Activated CD4-positive, alpha-beta T cell treated with anti-CD3 and anti-CD28 coated beads, Interleukin-2, amount 50 U/mL, for 1 hour (primary cell): ENCODE data around the gene TRIM67.

ENCODE experiments used
- DNase-seq: peaks from one replicate; pipeline ENCODE4 v3.0.0-alpha.2; 2020

The TRIM67 gene

DNA sequence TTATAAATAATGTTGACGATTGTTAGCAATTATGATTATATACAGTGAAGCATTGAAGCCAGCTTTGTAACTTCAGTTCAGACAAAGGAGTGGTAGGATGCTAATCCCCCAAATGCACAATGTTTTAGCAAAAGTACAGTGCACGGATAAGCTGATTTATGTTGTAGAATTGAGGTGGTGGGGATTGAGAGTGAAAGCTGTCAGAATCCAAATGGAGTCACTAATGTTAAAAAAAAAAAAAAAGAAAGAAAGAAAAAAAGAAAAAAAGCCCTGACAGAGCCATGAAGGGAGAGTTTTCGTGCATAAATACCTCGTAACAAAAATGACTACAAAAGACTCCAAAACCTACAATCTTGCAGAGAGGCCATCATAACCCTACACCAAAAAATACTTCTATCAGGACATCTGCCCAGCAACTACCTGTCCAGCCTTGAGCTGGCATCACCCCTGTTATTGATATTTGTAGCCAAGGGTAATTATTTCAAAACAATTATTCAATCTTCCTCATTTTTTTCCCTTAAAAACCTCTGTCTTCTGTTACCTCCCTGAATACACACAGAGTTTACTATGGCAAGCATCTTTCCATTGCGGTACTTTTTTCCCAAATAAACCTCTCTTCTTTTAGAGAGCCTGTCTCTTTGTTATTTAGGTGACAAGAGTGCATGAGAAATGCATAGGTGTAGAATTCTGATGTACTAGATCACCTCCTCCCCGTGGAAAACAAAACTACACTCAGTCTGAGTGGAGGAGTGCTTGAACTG is 2.5 kb upstream of the TRIM67 start:
- DNase-seq: no peak

DNA sequence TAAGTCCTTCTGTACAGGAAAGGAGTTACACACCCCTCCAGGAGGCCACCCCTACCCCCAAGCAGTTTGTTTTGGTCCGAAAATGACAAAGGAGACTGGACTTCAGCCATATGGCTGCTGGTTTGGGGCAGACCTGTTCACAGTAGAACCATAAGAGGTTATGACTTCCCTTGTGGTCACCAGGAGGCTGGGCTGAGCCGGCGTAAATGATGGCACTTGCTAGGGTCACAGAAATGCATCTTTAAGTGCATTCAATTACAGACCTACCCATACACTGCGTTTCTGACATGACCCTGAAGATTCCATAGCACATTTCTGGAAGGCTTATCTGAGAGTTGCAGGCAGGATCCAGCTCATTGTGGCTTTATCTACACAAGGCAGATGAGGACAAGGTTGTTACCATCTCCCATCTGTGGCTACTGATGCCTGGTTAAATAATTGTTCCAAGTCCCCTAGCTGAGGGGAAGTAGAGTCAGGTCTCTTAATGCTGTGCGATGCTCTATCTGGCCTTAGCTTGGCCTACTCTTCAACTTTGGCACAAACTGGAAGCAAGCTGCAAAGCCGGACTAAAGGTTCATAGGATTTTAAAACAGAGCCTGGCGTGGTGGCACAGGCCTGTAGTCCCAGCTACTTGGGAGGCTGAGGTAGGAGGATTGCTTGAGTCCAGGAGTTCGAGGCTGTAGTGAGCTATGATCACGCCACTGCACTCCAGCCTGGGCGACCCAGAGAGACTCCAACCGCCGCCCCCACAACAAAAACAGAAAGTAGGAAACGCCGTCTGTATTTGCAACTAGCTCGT is 1.7 kb upstream of the TRIM67 start:
- DNase-seq: no peak

DNA sequence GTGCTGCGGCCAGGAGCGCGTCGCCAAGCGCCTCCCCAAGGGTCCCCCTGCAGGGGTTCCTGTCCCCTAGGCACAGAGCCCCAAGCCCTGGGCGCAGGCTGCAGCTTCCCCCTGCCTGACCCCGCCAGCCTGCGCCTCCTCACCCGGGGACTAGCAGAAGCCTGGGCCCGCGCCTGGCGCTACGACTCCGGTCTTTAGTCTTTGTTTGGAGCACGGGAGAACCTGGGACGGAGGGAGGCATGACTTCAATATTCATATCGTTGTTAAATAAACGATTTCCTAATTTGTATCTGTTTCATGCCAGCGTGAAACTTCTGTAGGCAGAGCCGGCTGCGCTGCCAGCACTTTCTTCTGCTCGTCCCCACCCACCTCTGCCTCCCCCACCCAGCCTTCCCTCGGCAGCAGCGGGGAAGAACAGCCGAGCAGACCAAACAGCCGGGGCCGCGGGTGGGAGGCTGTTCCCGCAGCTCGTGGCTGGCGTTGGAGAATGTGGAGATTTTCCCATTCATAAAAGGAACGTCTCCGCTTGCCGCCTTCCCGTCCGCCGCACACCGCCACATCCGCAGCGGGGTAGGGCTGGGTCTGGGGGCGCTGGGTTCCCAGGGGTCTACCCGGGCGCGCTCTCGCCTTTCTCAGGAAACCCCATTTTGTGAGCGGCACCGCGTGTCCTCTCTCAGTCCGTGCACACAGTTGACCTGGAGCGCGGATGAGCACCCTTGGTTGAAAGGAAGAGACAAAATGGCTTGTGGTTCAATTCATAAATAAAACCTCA is 777 bp upstream of the TRIM67 start:
- no peak for DNase-seq

DNA sequence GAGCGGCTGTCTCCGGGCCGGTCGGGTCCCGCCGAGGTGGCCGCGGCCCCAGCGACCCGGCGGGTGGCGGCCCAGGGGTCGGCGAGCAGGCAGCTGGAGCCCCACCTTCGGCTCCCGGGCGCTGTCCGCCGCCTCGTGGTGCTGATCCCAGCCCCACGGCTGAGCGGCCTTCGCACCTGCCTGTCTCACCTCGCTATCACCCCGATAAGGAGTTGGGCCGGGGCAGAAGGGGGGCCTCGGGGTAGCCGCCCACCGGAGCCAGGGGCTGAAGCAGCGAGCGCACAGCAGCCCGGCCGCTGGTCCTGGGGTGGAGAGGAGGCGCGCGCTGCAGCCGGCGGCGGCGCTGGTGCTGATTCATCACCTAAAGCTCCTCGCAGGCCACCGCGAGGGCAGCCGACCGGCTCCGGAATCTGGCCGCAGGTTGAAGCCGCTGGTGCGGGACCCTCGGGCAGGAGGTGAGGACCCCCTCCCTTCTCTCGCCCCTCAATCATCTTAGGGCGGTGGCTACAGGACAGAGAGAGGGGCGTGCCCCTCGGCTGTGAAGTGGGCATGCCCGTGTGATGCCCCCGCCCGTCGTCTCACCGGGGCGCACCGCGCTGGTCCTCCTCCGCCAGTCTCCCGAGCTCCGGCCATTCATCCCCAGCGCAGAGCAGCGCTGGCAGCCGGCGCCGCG is 575 bp downstream of the TRIM67 start:
- DNase-seq: peak; percentile 14

DNA sequence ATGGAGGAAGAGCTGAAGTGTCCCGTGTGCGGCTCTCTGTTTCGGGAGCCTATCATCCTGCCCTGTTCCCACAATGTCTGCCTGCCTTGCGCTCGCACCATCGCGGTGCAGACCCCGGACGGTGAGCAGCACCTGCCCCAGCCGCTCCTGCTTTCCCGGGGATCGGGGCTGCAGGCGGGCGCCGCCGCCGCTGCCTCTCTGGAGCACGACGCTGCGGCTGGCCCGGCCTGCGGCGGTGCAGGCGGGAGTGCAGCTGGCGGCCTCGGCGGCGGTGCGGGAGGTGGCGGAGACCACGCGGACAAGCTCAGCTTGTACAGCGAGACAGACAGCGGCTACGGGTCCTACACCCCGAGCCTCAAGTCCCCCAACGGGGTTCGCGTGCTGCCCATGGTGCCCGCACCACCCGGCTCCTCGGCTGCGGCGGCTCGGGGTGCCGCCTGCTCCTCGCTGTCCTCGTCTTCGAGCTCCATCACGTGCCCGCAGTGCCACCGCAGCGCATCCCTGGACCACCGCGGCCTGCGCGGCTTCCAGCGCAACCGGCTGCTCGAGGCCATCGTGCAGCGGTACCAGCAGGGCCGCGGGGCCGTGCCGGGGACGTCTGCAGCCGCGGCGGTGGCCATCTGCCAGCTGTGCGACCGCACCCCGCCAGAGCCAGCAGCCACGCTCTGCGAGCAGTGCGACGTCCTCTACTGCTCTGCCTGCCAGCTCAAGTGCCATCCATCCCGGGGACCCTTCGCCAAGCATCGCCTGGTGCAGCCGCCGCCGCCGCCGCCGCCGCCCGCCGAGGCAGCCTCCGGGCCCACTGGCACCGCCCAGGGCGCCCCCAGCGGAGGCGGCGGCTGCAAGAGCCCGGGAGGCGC is 1.3 kb downstream of the TRIM67 start:
- no peak for DNase-seq

DNA sequence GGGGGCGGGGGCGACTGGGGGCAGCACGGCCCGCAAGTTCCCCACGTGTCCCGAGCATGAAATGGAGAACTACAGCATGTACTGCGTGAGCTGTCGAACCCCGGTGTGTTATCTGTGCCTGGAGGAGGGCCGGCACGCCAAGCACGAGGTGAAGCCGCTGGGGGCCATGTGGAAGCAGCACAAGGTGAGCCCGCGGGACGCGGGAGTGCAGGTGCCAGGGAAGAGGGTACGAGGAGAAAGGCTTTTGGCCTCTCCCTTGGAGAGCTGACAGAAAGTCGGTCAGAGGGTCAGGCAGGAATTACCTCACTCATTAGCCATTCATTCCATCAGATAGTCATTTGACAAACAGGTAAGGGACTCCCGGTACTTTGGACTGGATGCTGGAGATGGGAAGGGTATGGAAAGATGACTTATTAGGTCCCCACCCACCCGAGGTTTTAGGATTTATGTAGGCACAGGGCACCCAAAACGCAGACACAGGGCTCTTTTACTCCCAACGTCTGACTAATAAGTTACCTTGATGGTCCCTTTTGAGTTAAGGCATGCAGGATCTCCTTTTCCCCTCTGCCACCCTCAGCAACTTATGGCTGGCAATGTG is 2.1 kb downstream of the TRIM67 start:
- no peak for DNase-seq

DNA sequence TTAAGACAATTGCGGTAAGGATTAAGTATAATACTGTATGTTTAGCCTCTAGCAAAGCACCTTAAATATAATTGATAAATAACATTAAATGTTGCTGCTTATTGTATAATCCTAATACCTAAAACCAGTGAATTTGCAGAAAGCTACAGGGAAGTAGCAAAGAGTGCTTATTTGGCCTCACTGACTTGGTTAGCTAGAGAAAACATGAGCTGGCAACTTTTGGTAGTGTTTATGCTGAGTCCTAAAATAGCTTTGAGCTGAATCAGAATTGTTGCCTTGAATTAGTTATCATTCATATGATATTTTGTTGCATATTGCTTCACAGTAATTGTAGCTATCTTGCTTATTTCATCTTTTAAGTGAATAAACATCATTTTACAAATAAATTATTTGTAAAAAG is 3.5 kb downstream of the TRIM67 start:
- DNase-seq: no peak

DNA sequence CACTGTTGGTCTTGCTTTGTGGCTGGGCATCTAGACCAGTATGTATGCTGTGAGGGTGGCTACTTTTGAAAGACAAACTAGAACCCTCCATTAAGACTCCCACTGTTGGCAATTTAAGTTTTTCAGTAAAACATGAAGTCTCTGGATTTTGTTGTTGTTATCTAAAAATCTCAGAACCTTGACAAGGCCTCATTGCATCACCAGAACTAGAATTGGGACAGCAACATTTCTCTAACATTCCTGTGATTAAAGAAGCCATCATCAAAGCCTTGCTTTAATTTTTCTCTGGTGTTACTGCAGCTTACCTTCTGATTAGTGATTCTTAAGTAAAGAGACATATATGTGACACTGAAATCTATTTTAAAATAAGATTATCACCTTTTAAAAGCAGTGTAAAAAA is 4.5 kb downstream of the TRIM67 start:
- DNase-seq: no peak

DNA sequence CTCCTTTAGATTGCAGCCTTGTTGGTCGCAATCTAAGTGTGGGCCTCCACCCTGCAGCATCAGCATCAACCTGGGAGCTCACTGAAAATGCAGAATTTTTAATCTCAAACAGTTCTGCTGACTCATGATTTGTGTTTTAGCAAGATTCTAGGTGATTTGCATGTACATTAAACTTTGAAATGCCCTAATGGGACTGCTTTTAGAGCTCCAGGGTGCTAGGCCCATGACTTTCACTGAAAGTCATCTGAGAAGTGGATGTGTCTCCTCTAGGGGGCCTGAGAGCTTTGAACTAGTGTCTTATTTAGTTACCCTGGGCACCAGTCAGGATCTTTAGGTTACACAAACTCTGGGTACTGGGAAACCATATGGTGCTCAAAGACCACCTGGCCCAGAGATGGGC is 9.0 kb downstream of the TRIM67 start:
- DNase-seq: no peak

DNA sequence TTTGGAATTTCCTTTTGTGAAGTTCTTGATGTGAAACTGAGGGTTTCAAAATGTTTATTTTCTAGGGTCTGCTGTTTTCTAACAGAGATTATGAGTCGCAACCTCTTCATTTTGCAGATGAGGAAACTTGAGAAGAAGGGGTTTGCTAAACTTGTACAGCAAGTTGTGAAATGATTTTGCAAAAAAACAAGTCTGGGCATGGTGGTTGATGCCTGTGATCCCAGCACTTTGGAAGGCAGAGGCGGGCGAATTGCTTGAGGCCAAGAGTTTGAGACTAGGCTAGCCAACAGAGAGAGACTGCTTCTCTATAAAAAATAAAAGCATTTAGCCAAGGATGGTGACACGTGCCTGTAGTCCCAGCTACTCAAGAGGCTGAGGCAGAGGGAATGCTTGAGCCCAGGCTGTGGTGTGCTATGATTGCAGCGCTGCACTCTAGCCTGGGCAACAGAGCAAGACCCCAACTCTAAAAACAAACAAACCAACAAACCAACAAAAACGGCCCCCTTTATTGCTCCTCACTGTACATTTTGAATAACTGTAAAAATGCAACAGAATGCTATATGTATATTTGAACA is 9.9 kb downstream of the TRIM67 start:
- no peak for DNase-seq

DNA sequence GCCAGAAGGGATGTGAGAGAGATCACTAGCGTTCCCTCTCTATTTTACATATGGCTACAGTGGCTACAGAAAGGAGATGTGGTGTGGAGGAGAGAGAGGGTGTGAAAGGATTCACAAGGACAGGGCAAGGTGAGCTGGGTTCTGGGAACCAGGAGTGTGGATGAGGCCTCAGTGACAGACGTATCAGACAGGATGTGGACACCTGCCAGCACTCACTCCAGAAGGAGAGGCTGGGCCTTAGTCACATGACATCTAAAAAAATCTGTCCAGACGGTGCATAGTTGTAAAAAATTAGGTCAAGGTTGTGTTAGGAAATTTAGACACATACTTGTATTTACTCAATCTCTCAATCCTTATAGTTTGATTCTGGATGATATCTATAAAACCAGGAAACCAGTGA is 10.6 kb downstream of the TRIM67 start:
- DNase-seq: no peak

DNA sequence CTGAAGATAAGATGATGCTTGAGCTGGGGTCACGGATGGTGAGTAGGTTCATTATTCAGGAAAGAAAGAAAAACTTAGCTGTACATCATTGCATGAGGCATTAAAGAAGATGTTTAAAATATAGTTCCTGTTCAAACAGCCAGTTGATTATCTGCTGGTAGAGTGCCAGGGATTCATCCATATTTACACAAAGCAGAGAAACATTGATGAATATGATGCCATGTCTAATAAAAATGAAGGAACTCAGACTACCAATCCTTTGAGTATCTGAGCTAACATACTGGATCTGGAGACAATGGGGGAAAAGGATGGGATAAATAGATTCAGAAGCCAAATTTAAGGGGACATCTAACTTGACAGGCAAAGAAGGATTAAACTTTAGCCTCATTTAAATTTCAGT is 14.6 kb downstream of the TRIM67 start:
- no peak for DNase-seq

DNA sequence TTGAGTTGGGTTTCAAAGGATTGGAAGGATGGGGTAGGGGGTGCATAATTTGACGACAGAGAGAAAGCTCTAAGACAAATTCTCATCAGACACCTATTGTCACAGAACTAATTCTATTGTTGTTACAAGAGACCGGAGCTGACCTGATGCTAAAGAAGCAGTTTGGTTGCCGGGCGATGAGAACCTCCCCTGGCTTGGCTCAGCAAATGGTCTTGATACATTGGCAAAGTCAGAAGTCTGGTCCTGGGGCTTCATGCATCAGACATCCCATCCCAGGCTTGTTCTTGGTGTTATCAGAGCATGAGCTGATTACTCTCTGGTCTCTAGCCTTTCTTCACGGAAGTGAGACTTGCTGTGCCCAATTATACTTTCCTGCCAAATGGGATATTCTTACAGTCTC is 15.4 kb downstream of the TRIM67 start:
- DNase-seq: no peak

DNA sequence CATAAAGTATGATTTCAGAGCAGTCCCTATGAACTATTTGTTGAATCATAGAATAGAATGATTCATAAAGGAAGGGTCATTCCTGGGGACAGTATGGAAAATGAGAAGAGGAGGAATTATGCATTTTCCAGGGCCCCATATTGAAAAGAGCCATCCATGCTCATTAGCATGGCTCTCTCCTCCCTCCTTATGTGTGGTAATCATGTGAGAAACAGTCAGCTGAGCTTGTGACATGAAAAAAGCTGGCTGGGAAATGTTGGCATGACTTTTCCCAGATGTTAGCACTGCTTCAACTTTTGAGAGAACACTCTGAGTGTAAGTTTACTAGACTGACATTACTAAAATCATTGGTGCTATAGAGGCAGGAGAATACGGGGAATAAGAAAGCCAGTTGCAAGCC is 16.1 kb downstream of the TRIM67 start:
- no peak for DNase-seq

DNA sequence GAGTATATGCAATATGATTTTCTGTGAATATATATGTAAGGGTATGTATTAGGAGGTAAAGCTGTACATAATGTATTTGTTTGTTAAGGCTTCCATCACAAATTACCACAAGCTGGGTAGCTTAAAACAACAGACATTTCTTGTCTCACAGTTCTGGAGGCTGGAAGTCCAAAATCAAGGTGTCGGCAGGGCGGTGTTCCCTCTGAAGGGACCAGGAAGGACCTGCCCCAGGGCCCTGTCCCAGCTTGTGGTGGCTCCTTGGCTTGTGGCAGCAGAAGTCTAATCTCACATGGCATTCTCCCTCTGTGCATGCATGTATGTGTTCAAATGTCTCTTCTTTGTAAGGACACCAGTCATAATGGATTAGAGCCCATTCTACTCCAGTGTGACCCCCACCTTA is 17.1 kb downstream of the TRIM67 start:
- no peak for DNase-seq

DNA sequence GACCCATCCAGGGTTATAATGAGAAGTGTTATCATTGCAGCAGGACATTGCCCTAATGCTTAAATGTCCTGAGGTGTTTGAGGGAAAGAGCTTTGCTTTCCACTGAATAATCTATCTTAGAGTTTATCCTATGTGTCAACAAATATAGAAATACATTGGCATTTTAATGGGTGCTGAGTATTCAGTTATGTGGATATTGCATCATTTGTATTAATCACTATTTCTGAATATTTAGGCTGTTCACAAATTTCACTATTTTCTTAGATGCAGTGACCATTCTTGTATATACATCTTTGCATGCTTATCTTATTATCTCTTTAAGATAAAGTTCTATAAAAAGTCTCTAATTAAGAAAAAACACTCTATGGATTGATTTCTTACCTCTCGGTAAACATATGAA is 18.2 kb downstream of the TRIM67 start:
- no peak for DNase-seq

DNA sequence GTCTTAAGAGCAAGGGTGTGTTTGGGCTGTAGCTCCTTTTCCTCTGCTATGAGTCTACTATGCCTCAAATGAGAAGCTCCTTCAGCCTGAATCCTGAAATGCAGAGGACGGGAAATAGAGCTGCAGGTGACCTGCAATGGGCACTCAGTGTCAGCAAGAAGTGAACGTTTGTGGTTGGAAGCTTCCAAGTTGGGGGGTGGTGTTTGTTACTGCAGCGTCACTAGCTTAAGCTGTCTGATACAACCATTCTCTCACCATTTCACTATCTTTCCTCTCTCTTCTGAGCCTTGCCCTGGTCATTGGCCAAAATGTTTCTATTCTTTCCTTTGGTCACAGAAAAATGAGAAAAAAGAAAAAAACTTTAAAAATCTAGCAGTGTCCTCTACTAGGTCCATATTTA is 19.4 kb downstream of the TRIM67 start:
- DNase-seq: no peak

DNA sequence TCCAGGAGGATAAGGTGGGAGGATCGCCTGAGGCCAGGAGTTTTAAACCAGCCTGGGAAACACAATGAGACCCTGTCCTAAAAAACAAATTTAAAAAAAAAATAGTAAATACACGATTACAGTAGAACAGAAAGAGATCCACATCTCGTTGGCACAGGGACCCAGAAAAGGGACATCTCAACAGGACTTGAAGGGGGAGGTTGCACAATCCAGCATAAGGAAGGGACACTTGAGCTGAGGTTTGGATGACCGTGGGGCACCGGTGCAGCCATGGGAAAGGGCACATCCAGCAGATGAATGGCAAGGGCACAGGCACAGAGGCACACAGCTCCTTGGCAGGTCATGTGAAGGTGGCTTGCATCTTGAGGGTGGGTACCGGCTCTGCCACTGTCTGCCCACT is 20.5 kb downstream of the TRIM67 start:
- no peak for DNase-seq

DNA sequence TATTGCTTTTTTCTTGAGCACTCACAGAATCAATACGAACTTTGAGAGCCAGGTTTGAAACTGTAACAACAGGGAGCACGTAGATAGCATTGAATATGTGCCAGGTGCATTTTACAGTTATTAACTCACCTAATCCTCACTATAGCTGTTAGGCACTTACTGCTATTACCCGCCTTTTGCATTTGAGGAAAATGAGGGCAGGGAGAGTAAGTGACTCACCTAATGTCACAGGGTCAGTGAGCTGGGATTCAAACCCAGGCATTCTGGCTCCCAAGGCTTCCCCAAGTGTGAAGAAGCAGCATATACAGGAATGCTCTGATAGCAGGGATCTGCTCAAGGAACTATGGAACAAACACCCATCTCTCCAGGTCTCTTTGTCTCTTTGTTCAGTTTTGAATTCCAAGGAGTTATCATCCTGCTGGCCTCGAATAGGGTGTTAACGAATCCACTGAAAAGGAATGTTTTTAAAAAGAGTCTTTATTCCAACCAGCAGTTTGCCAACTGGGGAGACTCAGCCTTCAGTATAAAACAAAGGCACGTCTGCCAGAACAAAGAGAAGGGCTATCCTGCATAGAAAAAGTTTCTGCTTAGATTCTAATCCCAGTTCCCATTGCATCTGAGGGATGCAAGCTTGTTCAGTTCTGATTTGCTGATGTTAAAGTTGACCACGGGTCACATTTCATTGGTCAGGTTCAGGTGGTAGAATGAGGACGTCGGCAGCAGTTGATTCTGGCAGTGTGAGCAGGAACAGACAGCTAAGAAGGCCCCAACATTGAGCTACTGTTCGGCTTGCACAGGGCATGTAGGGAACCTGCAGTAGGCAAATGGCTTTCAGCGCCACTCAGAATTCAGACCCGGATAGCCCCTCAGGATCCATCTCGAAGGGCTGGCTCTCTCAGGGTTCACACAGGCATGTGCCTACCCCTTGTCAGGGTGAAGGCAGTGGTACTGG is 22.1 kb downstream of the TRIM67 start:
- no peak for DNase-seq

DNA sequence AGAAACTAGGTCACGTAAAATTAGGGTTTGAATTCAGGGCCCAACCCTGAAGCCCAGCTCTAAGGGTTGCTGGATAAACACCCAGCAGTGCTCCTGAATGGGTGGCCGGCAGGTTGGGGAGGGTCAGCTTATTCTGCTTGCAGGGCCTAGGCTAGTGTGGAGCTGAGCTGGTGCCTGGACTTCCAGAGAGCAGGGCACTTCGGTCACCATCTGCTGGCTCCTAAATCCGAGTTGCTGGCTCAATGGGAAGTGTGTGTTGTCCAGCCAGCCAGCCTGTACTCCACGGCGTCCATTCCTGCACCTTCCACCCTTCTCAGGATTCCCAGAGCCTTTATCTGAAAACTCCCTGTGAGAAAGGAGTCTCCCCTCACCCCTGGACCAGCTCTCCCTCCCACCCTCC is 23.0 kb downstream of the TRIM67 start:
- DNase-seq: no peak
